Liver (tissue), 3 donors: ENCODE measurements around the gene HEXIM2.

ENCODE experiments used
- GABPA ChIP-seq, 2 donors: IDR thresholded peaks in 1 of 2; conservative IDR thresholded peaks in 1 of 2; 2 replicates each; pipeline ENCODE4 v1.6.1; 2016; ENCODE audit warnings: antibody characterized with exemption in 2 of 2, mild to moderate bottlenecking in 1 of 2, moderate library complexity in 1 of 2
- RAD21 ChIP-seq, 2 donors: IDR thresholded peaks; 2 replicates each; pipeline ENCODE4 v1.6.1; 2016; ENCODE audit warnings: antibody characterized with exemption in 2 of 2, mild to moderate bottlenecking in 2 of 2
- SP1 ChIP-seq: IDR thresholded peaks from 2 replicates; pipeline ENCODE4 v1.6.1; 2018; ENCODE audit warnings: antibody characterized with exemption, mild to moderate bottlenecking
- YY1 ChIP-seq: IDR thresholded peaks from 2 replicates; pipeline ENCODE4 v1.6.1; 2016; ENCODE audit warnings: antibody characterized with exemption, mild to moderate bottlenecking
- TF ChIP-seq, protein P1 (sequence below): fragments of 150-350 bp; IDR thresholded peaks from 2 replicates; pipeline ENCODE4 v1.5.1; 2017; ENCODE audit warnings: improper control_type of control experiment, low read depth, low read length; ENCODE audit not compliant: missing input control
- TF ChIP-seq, protein P2 (sequence below): IDR thresholded peaks from 2 replicates; pipeline ENCODE4 v1.6.1; 2016; ENCODE audit warnings: antibody characterized with exemption, mild to moderate bottlenecking
- TF ChIP-seq, protein P3 (sequence below): IDR thresholded peaks from 2 replicates; pipeline ENCODE4 v1.6.1; 2016; ENCODE audit warnings: antibody characterized with exemption
- donor health status: healthy.
- donor health status: healthy.

DNA sequence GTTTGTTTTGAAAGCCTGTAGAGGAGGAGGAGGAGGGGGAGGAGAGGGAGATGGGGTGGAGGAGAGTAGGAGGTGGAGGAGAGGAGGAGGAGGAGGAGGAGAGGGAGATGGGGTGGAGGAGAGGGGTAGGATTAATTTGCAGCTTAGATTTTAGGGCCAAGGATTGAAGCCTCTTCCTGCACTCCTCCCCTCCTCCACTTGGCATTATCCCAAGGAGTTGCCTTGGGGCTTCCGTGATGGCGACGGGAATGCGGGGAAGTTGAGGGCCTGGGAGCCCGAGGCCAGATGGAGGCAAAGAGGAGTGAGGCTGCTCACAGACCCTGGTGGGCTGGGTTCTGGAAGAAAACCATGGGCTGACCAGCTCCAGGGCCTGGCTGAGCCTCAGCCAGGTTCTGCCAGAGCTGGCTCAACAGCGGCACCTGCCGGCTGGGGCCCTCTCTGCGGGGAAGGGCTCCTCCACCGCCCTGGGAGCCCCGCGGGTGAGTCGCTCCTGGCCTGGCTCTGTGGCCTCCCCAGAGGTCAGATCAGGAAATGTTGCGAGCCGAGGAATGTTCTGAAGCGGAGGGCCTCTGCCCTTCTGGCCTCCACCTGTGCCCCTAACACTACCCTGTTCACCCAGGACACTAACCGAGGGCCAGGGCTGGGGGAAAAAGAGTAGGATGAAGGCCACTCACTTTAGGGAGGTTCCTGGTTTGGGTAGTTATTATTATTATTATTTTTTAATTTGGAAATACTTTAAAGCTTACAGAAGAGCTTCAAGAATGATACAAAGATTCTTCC, 36.1 kb downstream of the HEXIM2 start:
- TF ChIP-seq, protein P1, sequence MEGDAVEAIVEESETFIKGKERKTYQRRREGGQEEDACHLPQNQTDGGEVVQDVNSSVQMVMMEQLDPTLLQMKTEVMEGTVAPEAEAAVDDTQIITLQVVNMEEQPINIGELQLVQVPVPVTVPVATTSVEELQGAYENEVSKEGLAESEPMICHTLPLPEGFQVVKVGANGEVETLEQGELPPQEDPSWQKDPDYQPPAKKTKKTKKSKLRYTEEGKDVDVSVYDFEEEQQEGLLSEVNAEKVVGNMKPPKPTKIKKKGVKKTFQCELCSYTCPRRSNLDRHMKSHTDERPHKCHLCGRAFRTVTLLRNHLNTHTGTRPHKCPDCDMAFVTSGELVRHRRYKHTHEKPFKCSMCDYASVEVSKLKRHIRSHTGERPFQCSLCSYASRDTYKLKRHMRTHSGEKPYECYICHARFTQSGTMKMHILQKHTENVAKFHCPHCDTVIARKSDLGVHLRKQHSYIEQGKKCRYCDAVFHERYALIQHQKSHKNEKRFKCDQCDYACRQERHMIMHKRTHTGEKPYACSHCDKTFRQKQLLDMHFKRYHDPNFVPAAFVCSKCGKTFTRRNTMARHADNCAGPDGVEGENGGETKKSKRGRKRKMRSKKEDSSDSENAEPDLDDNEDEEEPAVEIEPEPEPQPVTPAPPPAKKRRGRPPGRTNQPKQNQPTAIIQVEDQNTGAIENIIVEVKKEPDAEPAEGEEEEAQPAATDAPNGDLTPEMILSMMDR, result peak; percentile 99
- no peak for TF ChIP-seq YY1
- peak; percentile 63 for TF ChIP-seq SP1
- no peak for TF ChIP-seq GABPA (IDR thresholded peaks at IDR 0.05 in 1 of 2, conservative IDR thresholded peaks at IDR 0.05 in 1 of 2)
- TF ChIP-seq RAD21 (IDR thresholded peaks at IDR 0.05), result peak; percentile 97
- TF ChIP-seq, protein P2, sequence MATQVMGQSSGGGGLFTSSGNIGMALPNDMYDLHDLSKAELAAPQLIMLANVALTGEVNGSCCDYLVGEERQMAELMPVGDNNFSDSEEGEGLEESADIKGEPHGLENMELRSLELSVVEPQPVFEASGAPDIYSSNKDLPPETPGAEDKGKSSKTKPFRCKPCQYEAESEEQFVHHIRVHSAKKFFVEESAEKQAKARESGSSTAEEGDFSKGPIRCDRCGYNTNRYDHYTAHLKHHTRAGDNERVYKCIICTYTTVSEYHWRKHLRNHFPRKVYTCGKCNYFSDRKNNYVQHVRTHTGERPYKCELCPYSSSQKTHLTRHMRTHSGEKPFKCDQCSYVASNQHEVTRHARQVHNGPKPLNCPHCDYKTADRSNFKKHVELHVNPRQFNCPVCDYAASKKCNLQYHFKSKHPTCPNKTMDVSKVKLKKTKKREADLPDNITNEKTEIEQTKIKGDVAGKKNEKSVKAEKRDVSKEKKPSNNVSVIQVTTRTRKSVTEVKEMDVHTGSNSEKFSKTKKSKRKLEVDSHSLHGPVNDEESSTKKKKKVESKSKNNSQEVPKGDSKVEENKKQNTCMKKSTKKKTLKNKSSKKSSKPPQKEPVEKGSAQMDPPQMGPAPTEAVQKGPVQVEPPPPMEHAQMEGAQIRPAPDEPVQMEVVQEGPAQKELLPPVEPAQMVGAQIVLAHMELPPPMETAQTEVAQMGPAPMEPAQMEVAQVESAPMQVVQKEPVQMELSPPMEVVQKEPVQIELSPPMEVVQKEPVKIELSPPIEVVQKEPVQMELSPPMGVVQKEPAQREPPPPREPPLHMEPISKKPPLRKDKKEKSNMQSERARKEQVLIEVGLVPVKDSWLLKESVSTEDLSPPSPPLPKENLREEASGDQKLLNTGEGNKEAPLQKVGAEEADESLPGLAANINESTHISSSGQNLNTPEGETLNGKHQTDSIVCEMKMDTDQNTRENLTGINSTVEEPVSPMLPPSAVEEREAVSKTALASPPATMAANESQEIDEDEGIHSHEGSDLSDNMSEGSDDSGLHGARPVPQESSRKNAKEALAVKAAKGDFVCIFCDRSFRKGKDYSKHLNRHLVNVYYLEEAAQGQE, result no peak
- TF ChIP-seq, protein P3, sequence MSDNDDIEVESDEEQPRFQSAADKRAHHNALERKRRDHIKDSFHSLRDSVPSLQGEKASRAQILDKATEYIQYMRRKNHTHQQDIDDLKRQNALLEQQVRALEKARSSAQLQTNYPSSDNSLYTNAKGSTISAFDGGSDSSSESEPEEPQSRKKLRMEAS, result no peak
